Measurements from ENCODE around the gene GRM4. TPM values are rescaled to one million over a fixed set of nuclear protein-coding genes. Genes with fewer than 3 reads are reported as not detected.

Gene GRM4
- total and polyA plus RNA-seq, 11 donors = 0.20 TPM; not detected in 10

DNA sequence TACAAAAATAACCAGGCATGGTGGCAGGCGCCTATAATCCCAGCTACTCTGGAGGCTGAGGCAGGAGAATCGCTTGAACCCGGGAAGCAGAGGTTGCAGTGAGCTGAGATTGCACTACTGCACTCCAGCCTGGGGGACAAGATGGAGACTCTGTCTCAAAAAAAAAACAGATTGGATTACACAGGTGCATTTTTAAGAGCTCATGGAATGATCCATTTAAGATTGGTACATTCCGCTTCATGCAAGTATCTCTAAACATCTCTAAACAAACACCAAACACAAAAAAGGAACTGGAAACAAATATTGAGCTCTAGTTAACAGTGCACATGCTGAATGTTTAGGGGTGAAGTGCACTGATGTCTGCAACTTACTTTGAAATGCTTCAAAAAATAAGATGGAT lies 154.3 kb downstream of the GRM4 start:
- H3K27ac ChIP-seq = no peak overlapping the region
- DNase-seq = no peak
- WGBS, 4 donors = 93 to 99% (median 95%) methylated on average over 4 of the region's 4 CpGs
- no peaks in the 10 kb centered on the region for H3K9me3 ChIP-seq
- peaks cover 0 to 5% (median 0%) of the 10 kb centered on the region in 12 donors for H3K4me1 ChIP-seq
- no peaks in the 10 kb centered on the region for H3K36me3 ChIP-seq
- H3K4me3 ChIP-seq = no peak overlapping the region
- H3K27me3 ChIP-seq = peaks cover 0 to 57% (median 8%) of the 10 kb centered on the region in 9 donors
- intact Hi-C loops (cut with DNase I) = no loop called here
- no peak for ATAC-seq
- TF ChIP-seq POLR2A (IDR thresholded peaks at IDR 0.05) = no peak
- TF ChIP-seq, protein P1, sequence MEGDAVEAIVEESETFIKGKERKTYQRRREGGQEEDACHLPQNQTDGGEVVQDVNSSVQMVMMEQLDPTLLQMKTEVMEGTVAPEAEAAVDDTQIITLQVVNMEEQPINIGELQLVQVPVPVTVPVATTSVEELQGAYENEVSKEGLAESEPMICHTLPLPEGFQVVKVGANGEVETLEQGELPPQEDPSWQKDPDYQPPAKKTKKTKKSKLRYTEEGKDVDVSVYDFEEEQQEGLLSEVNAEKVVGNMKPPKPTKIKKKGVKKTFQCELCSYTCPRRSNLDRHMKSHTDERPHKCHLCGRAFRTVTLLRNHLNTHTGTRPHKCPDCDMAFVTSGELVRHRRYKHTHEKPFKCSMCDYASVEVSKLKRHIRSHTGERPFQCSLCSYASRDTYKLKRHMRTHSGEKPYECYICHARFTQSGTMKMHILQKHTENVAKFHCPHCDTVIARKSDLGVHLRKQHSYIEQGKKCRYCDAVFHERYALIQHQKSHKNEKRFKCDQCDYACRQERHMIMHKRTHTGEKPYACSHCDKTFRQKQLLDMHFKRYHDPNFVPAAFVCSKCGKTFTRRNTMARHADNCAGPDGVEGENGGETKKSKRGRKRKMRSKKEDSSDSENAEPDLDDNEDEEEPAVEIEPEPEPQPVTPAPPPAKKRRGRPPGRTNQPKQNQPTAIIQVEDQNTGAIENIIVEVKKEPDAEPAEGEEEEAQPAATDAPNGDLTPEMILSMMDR (IDR thresholded peaks at IDR 0.05) = no peak

DNA sequence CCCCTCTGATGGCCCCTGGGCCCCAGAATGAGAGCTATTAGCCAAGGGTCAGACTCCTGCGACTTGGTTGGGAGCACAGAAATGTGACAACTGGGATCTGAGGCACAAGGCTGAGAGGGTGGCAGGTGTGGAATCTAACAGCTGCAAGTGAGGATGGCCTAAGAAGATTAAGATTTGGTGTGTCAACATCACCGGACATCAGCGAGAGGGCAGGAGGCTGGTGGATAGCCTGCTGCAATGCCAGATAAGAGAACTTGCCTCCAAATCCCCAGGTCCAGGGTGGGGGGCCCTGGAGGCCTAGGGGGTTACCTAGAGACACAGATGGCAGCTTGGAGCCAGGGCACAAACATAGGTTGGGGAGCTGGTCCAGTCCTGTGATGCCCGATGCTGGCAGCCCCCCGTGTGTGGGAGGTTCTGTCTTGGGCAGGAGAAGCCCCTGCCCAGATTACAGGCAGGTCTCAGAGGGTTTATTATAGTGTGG lies 155.8 kb downstream of the GRM4 start:
- ATAC-seq = no peak
- H3K4me1 ChIP-seq = peaks cover 0 to 2% (median 0%) of the 10 kb centered on the region in 12 donors
- no peaks in the 10 kb centered on the region for H3K36me3 ChIP-seq
- H3K27ac ChIP-seq = no peak overlapping the region
- intact Hi-C loops (cut with DNase I) = no loop called here
- no peaks in the 10 kb centered on the region for H3K9me3 ChIP-seq
- DNase-seq = no peak
- H3K4me3 ChIP-seq = no peak overlapping the region
- H3K27me3 ChIP-seq = peaks cover 0 to 60% (median 12%) of the 10 kb centered on the region in 9 donors
- WGBS, 4 donors = 30 to 39% (median 31%) methylated on average over 5 of the region's 5 CpGs
- TF ChIP-seq, protein P1 (IDR thresholded peaks at IDR 0.05) = no peak
- TF ChIP-seq POLR2A (IDR thresholded peaks at IDR 0.05) = no peak

DNA sequence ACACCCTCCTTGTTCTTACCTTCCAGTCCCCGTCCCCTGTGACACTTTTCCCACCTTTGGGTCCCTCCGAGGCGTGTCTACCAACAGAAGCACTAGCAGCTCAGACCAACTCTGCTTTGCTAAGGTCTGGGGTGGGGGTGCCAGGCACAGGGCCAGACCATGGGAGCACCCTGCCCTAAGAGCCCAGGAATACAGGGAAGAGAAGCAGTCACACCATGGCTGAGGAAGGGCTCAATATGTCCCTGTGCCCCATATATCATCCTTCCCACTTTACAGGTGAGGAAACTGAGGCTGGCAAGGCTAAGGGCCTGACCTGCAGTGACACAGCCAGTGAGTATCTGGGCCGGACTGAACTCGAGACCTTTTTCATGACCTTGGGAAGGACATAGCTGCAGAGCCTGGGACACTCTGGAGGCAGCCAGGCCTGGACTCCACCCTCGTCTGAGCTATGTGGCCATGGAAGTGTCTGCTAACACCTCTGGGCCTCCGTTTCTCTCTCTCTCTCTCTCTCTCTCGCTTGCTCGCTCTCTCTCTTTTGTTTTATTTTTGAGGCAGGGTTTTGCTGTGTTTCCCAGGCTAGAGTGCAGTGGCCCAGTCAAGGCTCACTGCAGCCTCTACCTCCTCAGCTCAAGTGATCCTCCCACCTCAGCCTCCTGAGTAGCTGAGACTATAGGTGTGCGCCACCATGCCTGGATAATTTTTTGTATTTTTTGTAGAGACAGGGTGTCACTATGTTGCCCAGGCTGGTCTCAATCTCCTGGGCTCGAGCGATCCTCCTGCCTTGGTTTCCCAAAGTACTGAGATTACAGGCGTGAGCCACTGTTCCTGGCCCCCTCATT lies 156.7 kb downstream of the GRM4 start:
- DNase-seq (no peak), ATAC-seq (no peak)
- Histone ChIP-seq H3K9me3 (no peaks in the 10 kb centered on the region), H3K27ac (no peak overlapping the region), H3K36me3 (no peaks in the 10 kb centered on the region), H3K27me3 (peaks cover 0 to 56% (median 8%) of the 10 kb centered on the region in 9 donors), H3K4me1 (no peaks in the 10 kb centered on the region), H3K4me3 (no peak overlapping the region)
- TF ChIP-seq POLR2A (IDR thresholded peaks at IDR 0.05) = no peak
- TF ChIP-seq, protein P1 (IDR thresholded peaks at IDR 0.05) = no peak
- intact Hi-C loops (cut with DNase I) = no loop called here
- 69 to 75% (median 73%) methylated on average over 13 of the region's 13 CpGs for WGBS, 4 donors

DNA sequence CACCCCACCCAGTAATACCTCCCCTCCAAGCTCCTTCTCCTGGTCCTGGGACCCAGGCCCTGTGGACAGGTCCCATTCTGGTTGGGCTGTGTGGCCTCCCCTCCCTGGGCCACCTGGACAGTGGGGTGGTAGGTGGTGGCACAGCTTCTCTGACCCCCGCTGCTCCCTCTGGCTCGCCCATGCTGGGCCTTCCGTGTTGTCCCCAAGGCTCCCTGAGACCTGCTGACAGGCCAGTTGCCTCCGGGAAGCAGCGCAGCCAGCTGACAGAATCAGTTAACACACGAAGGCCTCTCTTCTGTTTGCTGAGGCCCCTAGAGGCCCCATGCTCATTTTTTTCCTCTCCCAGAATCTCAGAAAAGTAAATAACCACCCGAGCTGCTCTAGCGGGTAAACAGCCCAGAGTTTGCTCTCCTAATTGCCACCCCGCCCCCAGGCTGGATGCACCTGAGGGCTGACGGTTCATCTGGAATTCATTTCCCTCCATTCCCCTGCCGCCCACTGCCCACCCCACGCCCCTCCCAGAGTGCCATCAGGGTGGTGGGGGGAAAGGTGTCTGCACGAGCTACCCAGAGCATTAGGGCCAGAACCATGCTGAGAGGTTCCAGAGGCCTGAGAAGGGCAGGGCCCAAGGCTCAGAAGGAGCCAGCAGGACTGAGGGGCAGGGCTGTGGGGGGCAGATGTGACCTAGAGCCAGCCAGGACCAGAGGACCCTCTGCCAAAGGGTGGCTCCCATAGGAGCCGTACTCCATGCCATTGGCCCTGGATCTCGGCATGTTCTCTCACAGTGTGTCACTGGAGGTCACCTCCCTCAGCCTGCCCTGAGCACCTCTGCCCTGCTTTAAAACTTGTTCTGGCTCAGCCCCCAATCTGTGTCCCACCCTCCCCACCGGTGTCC lies 157.5 kb downstream of the GRM4 start:
- intact Hi-C loops (cut with DNase I) = no loop called here
- H3K27me3 ChIP-seq = peaks cover 0 to 56% (median 6%) of the 10 kb centered on the region in 9 donors
- no peak for DNase-seq
- peak in 1 of 4 donors; percentile 35 for ATAC-seq
- no peaks in the 10 kb centered on the region for H3K9me3 ChIP-seq
- TF ChIP-seq POLR2A (IDR thresholded peaks at IDR 0.05) = no peak
- TF ChIP-seq, protein P1 (IDR thresholded peaks at IDR 0.05) = no peak
- H3K36me3 ChIP-seq = no peaks in the 10 kb centered on the region
- no peak overlapping the region for H3K27ac ChIP-seq
- WGBS, 4 donors = 54 to 69% (median 61%) methylated on average over 15 to 16 of the region's 16 CpGs
- no peak overlapping the region for H3K4me3 ChIP-seq
- no peaks in the 10 kb centered on the region for H3K4me1 ChIP-seq

Data from heart left ventricle (tissue), 16 donors.